Measurements from ENCODE around the gene OR2AP1.

- TF ChIP-seq ZNF274 (IDR thresholded peaks at IDR 0.05; ENCODE audit: low read depth, low read length) (no peak), YY1 (IDR thresholded peaks at IDR 0.05; ENCODE audit: insufficient read depth, insufficient read length) (no peak)
Observed at GRCh38 chr12:55554296-55554695, 18.0 kb upstream of the OR2AP1 start.

All from NT2/D1 (cell line).